GM15510 (cell line): ENCODE data around the gene CCL24.

Experiments
- POLR2A ChIP-seq: IDR thresholded peaks from 3 replicates; pipeline ENCODE4 v1.6.1; 2011; ENCODE audit warnings: borderline replicate concordance; ENCODE audit not compliant: insufficient read length; ENCODE audit errors: extremely low read depth

Gene CCL24

DNA sequence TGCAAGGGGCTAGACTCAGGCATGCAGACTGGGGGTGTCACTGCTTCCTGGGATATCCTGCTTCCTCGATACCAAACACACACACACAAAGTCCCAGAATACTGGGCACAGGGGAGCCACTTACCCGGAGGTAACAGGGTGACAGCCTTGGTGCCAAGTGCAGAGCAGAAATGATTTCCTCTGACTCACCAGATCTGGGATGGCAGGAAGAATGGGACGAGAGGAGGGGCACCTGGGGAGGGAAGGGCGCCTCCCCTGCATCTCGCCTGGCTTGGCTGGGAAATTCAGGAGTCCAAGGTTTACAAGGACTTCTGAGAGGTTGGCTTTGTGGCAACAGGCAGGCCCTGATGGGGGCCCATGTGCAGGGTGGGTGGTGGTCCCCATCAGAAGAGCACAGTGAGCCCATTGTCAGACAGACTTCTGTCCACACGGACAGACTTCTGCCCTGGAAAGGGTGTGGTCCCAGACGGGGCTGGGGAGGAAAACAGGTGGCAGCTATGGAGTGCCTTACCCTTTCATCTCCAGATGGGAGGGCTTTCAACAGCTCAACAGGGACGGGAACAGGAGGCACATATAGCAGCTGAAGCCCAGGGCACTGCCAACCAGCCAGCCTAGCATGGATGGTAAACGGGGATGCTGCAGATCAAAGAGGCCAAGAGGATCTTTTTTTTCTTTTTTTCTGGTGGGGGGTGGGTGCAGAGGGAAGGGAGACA, 9.7 kb upstream of the CCL24 start:
- TF ChIP-seq POLR2A, result no peak

DNA sequence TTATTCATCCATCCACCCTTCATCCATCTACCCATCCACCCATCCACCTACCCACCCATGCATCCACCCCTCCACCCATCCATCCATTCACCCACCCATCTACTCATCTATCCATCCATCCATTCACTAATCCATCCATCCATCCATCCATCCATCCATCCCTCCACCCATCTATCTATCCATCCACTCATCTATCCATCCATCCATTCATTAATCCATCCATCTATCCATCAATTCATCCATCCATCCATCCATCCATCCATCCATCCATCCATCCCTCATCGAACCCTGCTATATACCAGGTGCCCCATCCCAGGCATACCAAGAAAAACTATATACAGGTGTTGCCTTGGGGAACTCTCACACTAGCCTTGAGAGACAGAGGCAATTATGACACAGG, 7.1 kb upstream of the CCL24 start:
- TF ChIP-seq POLR2A, result no peak

DNA sequence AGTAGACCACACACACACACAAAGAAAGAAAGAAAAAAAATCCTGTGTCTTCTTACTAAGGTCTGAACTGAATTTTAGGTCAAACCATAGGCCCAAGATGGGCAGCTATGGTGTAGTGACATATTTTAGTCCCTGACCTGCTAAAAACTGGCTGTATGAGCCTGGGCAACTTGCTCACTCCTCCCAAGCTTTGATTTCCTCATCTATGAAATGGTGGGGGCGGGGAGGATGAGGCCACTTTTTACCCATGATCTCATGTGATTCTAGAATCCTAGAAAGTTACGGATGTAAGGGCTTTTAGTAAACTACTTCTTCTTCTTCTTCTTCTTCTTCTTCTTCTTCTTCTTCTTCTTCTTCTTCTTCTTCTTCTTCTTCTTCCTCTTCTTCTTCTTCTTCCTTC, 6.1 kb upstream of the CCL24 start:
- no peak for TF ChIP-seq POLR2A

DNA sequence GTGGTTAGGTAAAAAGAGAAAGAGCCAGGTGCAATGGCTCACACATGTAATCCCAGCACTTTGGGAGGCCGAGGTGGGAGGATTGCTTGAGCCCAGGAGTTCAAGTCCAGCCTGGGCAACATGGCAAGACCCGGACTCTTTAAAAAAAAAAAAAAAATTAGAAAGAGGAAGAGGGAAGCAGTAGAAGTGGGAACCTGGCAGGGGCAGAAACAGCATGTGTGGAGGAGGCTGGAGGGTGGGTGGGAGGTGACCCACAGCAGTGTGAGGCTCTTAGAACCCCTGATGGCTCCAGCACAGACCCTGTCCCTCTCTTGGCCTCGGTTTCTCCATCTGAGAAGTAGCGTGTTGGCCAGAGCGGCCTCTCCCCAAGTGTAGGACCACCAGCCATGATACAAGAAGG, 4.9 kb upstream of the CCL24 start:
- TF ChIP-seq POLR2A, result no peak

DNA sequence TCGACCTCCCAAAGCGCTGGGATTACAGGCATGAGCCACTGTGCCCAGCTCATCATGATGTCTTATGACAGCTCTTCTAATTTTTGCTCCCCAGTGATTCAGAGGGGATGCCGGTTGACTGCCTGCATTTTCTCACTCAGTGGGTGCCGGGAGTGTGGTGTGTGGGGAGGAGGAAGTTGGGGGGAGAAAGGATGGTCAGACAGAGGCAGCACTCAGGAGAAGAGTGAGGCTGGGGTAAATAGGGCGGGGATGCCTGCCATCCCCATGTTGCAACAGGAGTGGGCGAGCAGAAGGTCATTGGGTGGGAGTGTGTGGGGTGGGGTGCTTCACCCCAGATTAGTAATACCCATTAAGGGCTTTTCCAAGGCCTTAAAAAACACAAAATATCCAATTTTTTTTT, 3.5 kb upstream of the CCL24 start:
- TF ChIP-seq POLR2A, result no peak

DNA sequence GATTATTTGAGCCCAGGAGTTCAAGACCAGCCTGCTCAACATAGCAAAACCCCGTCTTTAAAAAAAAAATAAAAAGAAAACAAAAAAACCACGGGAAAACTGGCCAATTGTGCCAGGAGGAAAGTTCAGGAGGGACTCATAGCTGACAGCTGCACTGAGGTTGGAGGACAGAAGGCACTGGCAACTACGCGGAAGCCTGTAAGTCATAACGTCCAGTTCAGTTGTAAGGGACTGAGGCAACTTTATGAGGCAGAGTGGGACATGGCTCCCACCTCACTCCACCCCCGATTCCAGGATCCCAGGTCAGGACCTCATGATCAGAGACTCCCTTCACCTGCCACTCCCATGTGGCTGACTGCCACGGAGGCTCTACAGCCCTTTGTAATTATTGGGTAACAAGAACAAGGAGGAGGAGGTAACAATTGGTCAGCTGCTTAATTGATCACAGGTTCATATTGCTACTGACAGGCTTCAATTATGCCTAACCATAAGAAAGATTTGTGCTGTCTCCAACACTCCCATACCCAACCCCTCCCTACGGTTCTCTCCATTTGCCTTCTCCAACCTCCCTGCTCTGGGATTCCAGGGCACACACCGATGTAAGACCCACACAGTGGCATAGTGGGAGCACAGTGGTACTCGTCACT, 1.9 kb upstream of the CCL24 start:
- no peak for TF ChIP-seq POLR2A

DNA sequence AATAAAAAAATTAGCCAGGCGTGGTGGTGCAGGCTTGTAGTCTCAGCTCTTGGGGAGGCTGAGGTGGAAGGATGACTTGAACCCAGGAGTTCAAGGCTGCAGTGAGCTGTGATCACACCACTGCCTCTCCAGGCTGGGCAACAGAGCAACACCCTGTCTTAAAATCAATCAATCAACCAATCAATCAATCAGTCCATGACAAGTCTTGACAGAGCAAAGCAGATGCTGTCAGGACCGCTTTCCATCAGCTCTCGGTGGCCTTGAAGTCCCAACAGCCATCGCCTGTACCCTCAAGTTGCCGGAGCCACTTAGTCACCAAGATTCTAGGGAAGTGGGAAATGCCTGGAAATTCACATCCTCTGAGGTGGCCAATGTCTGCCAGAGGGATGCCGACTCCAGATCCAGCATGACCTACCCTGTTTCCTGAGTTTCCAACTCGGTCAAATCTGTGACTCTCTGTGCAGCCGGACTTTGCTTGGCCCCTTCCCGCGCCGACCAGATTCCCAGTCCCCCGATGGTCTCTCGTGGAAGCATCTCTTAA, 871 bp upstream of the CCL24 start:
- TF ChIP-seq POLR2A, result no peak

DNA sequence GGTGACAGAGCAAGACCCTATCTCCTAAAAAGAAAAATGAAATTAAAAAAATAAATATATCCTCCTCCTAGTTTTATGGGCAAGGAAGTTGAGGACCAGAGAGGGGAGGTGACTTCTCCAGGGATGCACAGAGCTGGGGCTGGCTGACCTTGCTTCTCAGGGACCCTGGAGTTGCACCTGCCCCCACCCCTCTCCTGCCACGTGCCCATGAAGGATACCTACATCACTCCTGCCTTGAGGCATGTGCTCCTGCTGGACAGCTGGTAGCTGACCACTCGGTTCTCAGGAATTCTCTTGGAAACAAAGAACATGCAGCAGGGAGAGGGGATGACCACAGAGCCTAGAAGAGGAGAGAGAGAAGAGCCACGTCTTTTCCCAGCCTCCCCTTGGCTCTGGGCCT, 522 bp downstream of the CCL24 start:
- TF ChIP-seq POLR2A, result no peak

DNA sequence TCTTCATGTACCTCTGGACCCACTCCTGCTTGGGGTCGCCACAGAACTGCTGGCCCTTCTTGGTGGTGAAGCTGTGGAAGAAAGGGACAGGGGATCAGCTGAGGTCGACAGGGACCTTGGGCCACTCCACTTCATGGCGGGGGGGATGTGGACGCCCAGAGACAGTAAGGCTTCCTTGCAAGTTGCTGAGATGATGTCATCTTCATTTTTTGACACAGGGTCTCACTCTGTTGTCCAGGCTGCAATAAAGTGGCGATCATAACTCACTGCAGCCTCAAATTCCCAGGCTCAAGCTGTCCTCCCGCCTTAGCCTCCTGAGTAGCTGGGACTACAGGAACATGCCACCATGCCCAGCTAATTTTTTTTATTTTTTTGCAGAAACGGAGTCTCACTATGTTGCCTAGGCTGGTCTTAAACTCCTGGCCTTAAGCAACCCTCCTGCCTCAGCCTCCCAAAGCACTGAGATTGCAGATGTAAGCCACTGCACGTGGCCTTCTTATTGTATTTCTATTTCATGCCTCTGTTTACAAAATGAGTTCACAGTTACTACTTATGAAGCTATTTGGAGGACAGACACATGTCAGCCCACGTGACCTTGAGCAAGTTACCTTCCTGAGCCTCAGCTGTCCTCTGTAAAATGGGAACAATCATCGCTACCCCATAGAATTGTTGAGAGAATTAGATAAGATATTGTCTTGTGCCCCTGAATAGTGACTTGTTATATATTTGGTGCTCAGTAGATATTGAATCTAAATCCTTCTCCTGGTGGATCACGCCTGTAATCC, 1.5 kb downstream of the CCL24 start:
- no peak for TF ChIP-seq POLR2A

DNA sequence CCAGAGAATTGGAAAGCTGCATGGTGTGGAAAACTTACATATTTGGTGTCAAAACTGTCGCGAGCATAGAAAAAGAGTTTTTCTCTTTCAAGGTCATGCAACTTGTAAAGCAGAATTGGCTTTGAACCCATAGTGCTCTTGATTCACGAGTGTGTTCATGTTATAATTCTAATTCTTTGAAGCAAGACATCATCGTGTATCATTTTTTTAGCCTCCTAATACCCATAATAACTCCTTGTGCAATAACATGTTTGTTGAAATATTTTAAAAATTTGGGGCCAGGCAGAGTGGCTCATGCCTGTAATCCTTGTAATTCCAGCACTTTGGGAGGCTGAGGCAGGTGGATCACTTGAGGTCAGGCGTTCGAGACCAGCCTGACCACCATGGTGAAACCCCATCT, 4.2 kb downstream of the CCL24 start:
- TF ChIP-seq POLR2A, result no peak

DNA sequence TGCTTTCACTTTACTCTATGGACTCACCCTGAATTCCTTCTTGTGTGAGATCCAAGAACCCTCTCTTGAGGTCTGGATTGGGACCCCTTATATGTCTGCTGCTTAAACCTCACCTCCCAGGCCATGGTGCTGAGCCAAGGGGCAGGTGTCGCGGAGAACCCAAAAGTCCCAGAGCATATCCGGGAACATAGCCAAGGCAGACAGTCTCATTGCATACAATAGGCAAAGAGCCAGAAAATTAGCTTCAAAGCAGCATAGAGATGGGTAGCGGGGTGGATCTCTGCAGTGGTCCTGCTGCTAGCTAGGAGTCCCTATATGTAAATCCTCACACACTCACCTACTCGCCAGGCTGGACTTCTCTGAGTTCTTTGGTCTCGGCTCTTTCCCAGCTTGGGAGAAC, 5.5 kb downstream of the CCL24 start:
- no peak for TF ChIP-seq POLR2A

DNA sequence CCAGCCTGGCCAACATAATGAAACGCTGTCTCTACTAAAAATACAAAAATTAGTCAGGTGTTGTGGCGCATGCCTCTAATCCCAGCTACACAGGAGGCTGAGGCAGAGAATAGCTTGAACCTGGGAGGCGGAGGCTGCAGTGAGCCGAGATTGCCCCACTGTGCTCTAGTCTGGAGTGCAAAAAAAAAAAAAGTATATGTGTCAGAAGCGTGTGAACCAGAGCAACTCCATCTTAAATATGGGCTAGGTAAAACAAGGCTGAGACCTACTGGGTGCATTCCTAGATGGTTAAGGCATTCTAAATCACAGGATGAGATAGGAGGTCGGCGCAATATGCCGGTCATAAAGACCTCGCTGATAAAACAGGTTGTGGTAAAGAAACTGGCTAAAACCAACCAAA, 6.2 kb downstream of the CCL24 start:
- TF ChIP-seq POLR2A, result no peak

DNA sequence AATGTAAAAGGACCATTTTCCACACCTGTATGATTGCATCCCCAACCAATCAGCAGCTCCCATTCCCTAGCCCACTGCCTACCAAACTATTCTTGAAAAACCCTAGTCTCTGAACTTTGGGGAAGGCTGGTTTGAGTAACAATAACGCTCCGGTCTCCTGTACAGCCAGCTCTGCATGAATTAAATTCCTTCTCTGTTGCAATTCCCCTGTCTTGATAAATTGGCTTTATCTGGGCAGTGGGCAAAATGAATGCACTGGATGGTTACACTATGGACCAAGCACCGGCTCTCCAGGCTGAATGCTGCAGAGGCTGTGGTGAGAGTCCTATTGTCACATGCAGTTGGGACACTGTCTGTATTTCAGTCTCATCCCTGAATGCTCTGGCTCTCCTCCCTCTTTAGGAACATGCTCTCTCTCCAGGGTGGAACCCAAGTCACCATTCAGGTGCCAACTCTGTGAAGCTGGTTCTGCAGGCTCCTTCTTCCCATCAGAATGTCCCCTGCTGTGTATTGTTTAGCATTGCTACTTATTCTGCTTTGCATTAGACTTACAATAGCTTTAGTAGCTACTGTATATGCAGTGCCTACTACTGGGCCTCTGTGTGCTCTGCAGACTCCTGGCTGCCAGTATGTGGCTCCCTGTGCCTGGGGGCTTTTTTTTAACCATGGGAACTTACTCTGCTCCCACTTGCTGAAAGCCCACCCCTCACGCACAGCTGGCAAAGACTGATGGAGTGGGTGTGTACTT, 6.9 kb downstream of the CCL24 start:
- no peak for TF ChIP-seq POLR2A

DNA sequence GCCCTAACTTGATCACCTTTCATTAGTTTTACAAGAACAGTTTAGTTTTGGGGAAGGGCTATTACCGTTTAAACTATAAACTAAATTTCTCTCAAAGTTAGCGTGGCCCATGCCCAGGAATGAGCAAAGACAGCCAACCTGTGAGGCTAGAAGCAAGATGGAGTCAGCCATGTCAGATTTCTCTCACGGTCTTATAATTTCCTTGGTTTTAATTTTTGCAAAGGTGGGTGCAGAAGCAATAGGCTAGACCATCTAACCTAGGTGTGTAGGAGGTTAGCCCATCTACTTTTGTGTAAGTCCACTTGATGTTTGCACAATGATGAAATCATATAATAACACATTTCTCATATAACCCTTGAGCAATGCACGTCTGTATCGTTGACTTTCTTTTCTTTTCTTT, 8.9 kb downstream of the CCL24 start:
- no peak for TF ChIP-seq POLR2A

DNA sequence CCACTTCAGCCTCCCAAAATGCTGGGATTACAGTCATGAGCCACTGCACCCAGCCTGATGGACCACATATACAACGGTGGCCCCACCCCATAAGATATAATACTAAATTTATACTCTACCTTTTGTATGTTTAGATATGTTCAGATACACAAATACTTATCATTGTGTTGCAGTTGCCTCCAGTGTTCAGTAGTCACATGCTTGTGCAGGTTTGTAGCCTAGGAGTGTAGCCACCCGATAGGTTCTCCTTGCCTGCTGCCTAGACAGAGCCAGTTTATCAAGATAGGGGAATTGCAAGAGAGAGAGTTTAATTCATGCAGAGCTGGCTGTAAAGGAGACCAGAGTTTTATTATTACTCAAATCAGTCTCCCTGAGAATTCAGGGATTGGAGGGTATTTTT, 9.6 kb downstream of the CCL24 start:
- TF ChIP-seq POLR2A, result no peak
